ENCODE data around the gene C2orf49. TPM values are rescaled to one million over a fixed set of nuclear protein-coding genes. Genes with fewer than 3 reads are reported as not detected.

C2orf49 gene
- total RNA-seq, 1 donor from 2014 or later = 27.2 TPM

DNA sequence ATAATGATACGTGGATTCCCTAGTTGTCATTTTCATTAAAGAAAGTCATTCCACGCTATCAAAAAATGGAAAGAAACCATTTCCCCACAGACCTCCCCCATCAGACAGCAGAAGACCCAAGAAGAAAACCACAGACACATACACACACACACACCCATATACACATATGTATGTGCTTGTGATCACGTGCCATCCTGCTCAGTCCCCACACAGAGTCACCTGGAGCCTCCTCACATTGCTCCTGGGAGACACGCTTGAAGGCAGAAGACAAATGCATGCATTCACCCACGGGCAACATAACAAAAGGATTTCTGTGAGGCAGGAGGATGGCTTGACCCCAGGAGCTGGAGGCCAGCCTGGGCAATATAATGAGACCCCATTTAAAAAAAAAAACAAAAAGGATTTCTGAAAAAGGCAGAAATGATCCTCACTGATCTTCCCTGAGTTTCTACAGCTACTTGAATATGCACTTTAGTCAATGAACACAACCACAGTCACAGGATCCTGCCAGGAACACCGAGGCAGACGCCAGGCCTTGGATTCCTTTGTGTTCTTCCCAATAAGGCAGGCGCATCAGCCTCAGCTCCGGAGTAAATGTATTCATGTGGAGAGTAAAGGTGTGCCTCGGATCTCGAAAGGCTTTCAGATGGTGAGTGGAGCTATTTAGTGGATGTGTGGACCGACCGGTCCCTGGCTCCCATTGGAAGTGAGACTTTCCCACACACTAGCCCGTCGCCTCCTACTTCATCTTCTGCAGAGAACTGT lies 28.8 kb upstream of the C2orf49 start:
- Mint-ChIP-seq H3K36me3 (ENCODE audit: insufficient read depth) (peaks cover 10% of the 10 kb centered on the region), H3K4me3 (ENCODE audit: low read depth) (no peak overlapping the region), H3K4me1 (ENCODE audit: low read depth) (peaks cover 2% of the 10 kb centered on the region), H3K9me3 (ENCODE audit: low read depth) (no peaks in the 10 kb centered on the region), H3K27ac (peak overlapping the region; percentile 42), H3K27me3 (no peaks in the 10 kb centered on the region)
- TF ChIP-seq, protein P1, sequence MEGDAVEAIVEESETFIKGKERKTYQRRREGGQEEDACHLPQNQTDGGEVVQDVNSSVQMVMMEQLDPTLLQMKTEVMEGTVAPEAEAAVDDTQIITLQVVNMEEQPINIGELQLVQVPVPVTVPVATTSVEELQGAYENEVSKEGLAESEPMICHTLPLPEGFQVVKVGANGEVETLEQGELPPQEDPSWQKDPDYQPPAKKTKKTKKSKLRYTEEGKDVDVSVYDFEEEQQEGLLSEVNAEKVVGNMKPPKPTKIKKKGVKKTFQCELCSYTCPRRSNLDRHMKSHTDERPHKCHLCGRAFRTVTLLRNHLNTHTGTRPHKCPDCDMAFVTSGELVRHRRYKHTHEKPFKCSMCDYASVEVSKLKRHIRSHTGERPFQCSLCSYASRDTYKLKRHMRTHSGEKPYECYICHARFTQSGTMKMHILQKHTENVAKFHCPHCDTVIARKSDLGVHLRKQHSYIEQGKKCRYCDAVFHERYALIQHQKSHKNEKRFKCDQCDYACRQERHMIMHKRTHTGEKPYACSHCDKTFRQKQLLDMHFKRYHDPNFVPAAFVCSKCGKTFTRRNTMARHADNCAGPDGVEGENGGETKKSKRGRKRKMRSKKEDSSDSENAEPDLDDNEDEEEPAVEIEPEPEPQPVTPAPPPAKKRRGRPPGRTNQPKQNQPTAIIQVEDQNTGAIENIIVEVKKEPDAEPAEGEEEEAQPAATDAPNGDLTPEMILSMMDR (IDR thresholded peaks at IDR 0.05; ENCODE audit: unreplicated experiment) = no peak
- DNase-seq (ENCODE audit: low spot score, unreplicated experiment) = no peak

GRCh38 chr2:105309147-105309545 lies 28.2 kb upstream of the C2orf49 start:
- no peak for DNase-seq (ENCODE audit: low spot score, unreplicated experiment)
- Mint-ChIP-seq H3K4me1 (ENCODE audit: low read depth) (no peaks in the 10 kb centered on the region), H3K36me3 (ENCODE audit: insufficient read depth) (peaks cover 10% of the 10 kb centered on the region), H3K9me3 (ENCODE audit: low read depth) (no peaks in the 10 kb centered on the region), H3K4me3 (ENCODE audit: low read depth) (no peak overlapping the region), H3K27me3 (no peaks in the 10 kb centered on the region), H3K27ac (no peak overlapping the region)
- TF ChIP-seq, protein P1 (IDR thresholded peaks at IDR 0.05; ENCODE audit: unreplicated experiment) = no peak

- H3K27me3 Mint-ChIP-seq = no peaks in the 10 kb centered on the region
- no peak overlapping the region for H3K27ac Mint-ChIP-seq
- peaks cover 4% of the 10 kb centered on the region for H3K36me3 Mint-ChIP-seq (ENCODE audit: insufficient read depth)
- DNase-seq (ENCODE audit: low spot score, unreplicated experiment) = no peak
- no peaks in the 10 kb centered on the region for H3K4me1 Mint-ChIP-seq (ENCODE audit: low read depth)
- TF ChIP-seq, protein P1 (IDR thresholded peaks at IDR 0.05; ENCODE audit: unreplicated experiment) = no peak
- H3K9me3 Mint-ChIP-seq (ENCODE audit: low read depth) = no peaks in the 10 kb centered on the region
- H3K4me3 Mint-ChIP-seq (ENCODE audit: low read depth) = no peak overlapping the region
Measured at GRCh38 chr2:105313877-105314276, 23.5 kb upstream of the C2orf49 start.

DNA sequence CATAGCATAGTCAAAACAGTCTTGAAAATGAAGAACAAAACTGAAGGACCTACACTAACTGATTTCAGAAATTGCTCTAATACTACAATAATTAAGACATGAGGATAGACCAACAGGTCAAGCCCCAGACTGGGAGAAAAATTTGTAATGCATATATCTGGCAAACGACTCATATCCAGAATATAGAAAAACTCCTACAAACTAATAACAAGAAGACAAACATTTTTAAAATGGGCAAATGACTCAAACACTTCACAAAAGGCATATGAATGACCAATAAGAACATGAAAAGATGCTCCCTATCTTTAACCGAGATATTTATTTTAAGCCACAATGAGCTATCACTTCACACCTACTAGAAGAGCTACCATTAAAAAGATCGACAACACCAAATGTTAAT lies 22.0 kb upstream of the C2orf49 start:
- Mint-ChIP-seq H3K36me3 (ENCODE audit: insufficient read depth) (peaks cover 4% of the 10 kb centered on the region), H3K4me3 (ENCODE audit: low read depth) (no peak overlapping the region)

GRCh38 chr2:105317937-105318336 lies 19.4 kb upstream of the C2orf49 start:
- Mint-ChIP-seq H3K36me3 (ENCODE audit: insufficient read depth) (peaks cover 2% of the 10 kb centered on the region), H3K27ac (no peak overlapping the region), H3K27me3 (no peaks in the 10 kb centered on the region), H3K4me3 (ENCODE audit: low read depth) (no peak overlapping the region), H3K9me3 (ENCODE audit: low read depth) (no peaks in the 10 kb centered on the region), H3K4me1 (ENCODE audit: low read depth) (peaks cover 2% of the 10 kb centered on the region)
- TF ChIP-seq, protein P1 (IDR thresholded peaks at IDR 0.05; ENCODE audit: unreplicated experiment) = no peak
- no peak for DNase-seq (ENCODE audit: low spot score, unreplicated experiment)

More for the DNA sequence above, 22.0 kb upstream of the C2orf49 start:
- Mint-ChIP-seq H3K27me3 (no peaks in the 10 kb centered on the region), H3K27ac (no peak overlapping the region), H3K4me1 (ENCODE audit: low read depth) (peaks cover 2% of the 10 kb centered on the region), H3K9me3 (ENCODE audit: low read depth) (no peaks in the 10 kb centered on the region)
- TF ChIP-seq, protein P1 (IDR thresholded peaks at IDR 0.05; ENCODE audit: unreplicated experiment) = no peak
- DNase-seq (ENCODE audit: low spot score, unreplicated experiment) = no peak
